ENCODE data around the gene CPVL.

CPVL gene

GRCh38 chr7:28980451-28981160 lies 165.7 kb downstream of the CPVL start:
- DNase-seq (ENCODE audit: low spot score) (no peak), FAIRE-seq (no peak)

- DNase-seq (ENCODE audit: low spot score) (no peak), FAIRE-seq (no peak)
Measured at GRCh38 chr7:28979776-28980175, 166.6 kb downstream of the CPVL start.

- no peak for DNase-seq (ENCODE audit: low spot score)
- FAIRE-seq: no peak
Measured at GRCh38 chr7:28977881-28978280, 168.5 kb downstream of the CPVL start.

GRCh38 chr7:28976022-28976421 lies 170.3 kb downstream of the CPVL start:
- FAIRE-seq: no peak

GRCh38 chr7:28973591-28973990 lies 172.7 kb downstream of the CPVL start:
- no peak for FAIRE-seq
- no peak for DNase-seq (ENCODE audit: low spot score)

More at GRCh38 chr7:28976022-28976421, 170.3 kb downstream of the CPVL start:
- DNase-seq (ENCODE audit: low spot score): no peak

GRCh38 chr7:28964056-28964455 lies 182.3 kb downstream of the CPVL start:
- no peak for FAIRE-seq
- DNase-seq (ENCODE audit: low spot score): no peak

GRCh38 chr7:28961972-28962371 lies 184.4 kb downstream of the CPVL start:
- DNase-seq (ENCODE audit: low spot score): no peak
- no peak for FAIRE-seq

- FAIRE-seq: no peak
- DNase-seq (ENCODE audit: low spot score): no peak
Measured at GRCh38 chr7:28960071-28960840, 186.1 kb downstream of the CPVL start.

GRCh38 chr7:28958980-28959347 lies 187.4 kb downstream of the CPVL start:
- FAIRE-seq: no peak
- DNase-seq (ENCODE audit: low spot score): no peak

- DNase-seq (ENCODE audit: low spot score) (no peak), FAIRE-seq (no peak)
Measured at GRCh38 chr7:28958235-28958979, 187.9 kb downstream of the CPVL start, which contains the start of gene TRIL. Gene TRIL (minus strand): TSS chr7:28958330. CDS start chr7:28958046, 284 bp downstream.

- DNase-seq (ENCODE audit: low spot score) (no peak), FAIRE-seq (no peak)
Measured at GRCh38 chr7:28957751-28958234, 188.5 kb downstream of the CPVL start.

GRCh38 chr7:28957064-28957750 lies 189.1 kb downstream of the CPVL start:
- no peak for FAIRE-seq
- no peak for DNase-seq (ENCODE audit: low spot score)

GRCh38 chr7:28956608-28957063 lies 189.7 kb downstream of the CPVL start:
- FAIRE-seq: no peak

GRCh38 chr7:28955718-28956607 lies 190.4 kb downstream of the CPVL start:
- FAIRE-seq (no peak), DNase-seq (ENCODE audit: low spot score) (no peak)

More at GRCh38 chr7:28956608-28957063, 189.7 kb downstream of the CPVL start:
- DNase-seq (ENCODE audit: low spot score): no peak

- DNase-seq (ENCODE audit: low spot score): no peak
- no peak for FAIRE-seq
Measured at GRCh38 chr7:28955356-28955717, 191.0 kb downstream of the CPVL start.

GRCh38 chr7:28954946-28955345 lies 191.4 kb downstream of the CPVL start:
- DNase-seq (ENCODE audit: low spot score) (no peak), FAIRE-seq (no peak)

- DNase-seq (ENCODE audit: low spot score) (no peak), FAIRE-seq (no peak)
Measured at GRCh38 chr7:28954471-28954870, 191.9 kb downstream of the CPVL start.

GRCh38 chr7:28953633-28954032 lies 192.7 kb downstream of the CPVL start:
- DNase-seq (ENCODE audit: low spot score): no peak
- no peak for FAIRE-seq
